OCI-LY7 (cell line): ENCODE data around the gene WNT1. TPM values are rescaled to one million over a fixed set of nuclear protein-coding genes. Genes with fewer than 3 reads are reported as not detected.

Experiments used
- BruUV-seq: library from RNA; stranded (reverse); fragments of 400-500 nt; replicated peaks from 2 replicates; lab custom pipeline; 2021; lab: Mats Ljungman, UMichigan
- CTCF ChIA-PET: fragments of 300-600 bp; sonication (Branson Sonifier 250); formaldehyde crosslinking; loops from one replicate; lab custom pipeline; 2022; ENCODE audit warnings: antibody characterized with exemption; ENCODE audit not compliant: unreplicated experiment; lab: Charles Lee
- POLR2A ChIA-PET: fragments of 300-600 bp; sonication (Branson Sonifier 250); formaldehyde crosslinking; loops from one replicate; lab custom pipeline; 2022; ENCODE audit warnings: antibody characterized with exemption; lab: Charles Lee
- DNase-seq: peaks from one replicate; pipeline ENCODE4 v3.0.0-alpha.2; 2015; ENCODE audit warnings: low spot score
- H2AFZ ChIP-seq: fragments of 200-600 bp; sonication (generic), shearing (Covaris generic); 2 replicates; pipeline ENCODE4 v1.6.1; 2014; ENCODE audit warnings: mild to moderate bottlenecking, antibody characterized with exemption, low read length, moderate library complexity
- H3K27ac ChIP-seq: fragments of 200-600 bp; sonication (generic); 2 replicates; pipeline ENCODE4 v1.5.1; 2014; ENCODE audit warnings: mixed run types, low read depth, mild to moderate bottlenecking, moderate library complexity, low read length, inconsistent platforms; ENCODE audit not compliant: poor library complexity, severe bottlenecking
- H3K36me3 ChIP-seq: fragments of 200-600 bp; sonication (generic); 2 replicates; pipeline ENCODE4 v1.6.1; 2014; ENCODE audit warnings: mild to moderate bottlenecking, antibody characterized with exemption, low read length, moderate library complexity, mixed read lengths; ENCODE audit not compliant: insufficient read depth
- H3K4me1 ChIP-seq: fragments of 200-600 bp; sonication (generic); 2 replicates; pipeline ENCODE4 v1.5.1; 2014; ENCODE audit warnings: mild to moderate bottlenecking, low read length; ENCODE audit not compliant: insufficient read depth, poor library complexity, severe bottlenecking
- H3K4me2 ChIP-seq: fragments of 200-600 bp; sonication (generic); 2 replicates; pipeline ENCODE4 v1.6.1; 2014; ENCODE audit warnings: mild to moderate bottlenecking, low read length
- H3K4me3 ChIP-seq: fragments of 200-600 bp; sonication (generic); 2 replicates; pipeline ENCODE4 v1.5.1; 2014; ENCODE audit warnings: mild to moderate bottlenecking, low read depth, low read length; ENCODE audit not compliant: poor library complexity, severe bottlenecking
- H3K79me2 ChIP-seq: fragments of 200-600 bp; sonication (generic); 2 replicates; pipeline ENCODE4 v1.6.1; 2016; ENCODE audit warnings: low read depth, mild to moderate bottlenecking, low read length, moderate library complexity, mixed read lengths; ENCODE audit not compliant: insufficient read depth
- H3K9me2 ChIP-seq: fragments of 200-600 bp; sonication (generic); 2 replicates; pipeline ENCODE4 v1.6.1; 2016; ENCODE audit warnings: mild to moderate bottlenecking, low read length, mixed read lengths; ENCODE audit not compliant: insufficient read depth
- H3K9me3 ChIP-seq: fragments of 200-600 bp; sonication (generic); 2 replicates; pipeline ENCODE4 v1.6.1; 2014; ENCODE audit warnings: mild to moderate bottlenecking, mixed run types, low read length, mixed read lengths
- H4K20me1 ChIP-seq: fragments of 200-600 bp; sonication (generic); 2 replicates; pipeline ENCODE4 v1.6.1; 2014; ENCODE audit warnings: mild to moderate bottlenecking, antibody characterized with exemption, low read length, moderate library complexity, mixed read lengths; ENCODE audit not compliant: insufficient read depth
- CTCF ChIP-seq: fragments of 200-600 bp; sonication (generic); conservative IDR thresholded peaks from 2 replicates; pipeline ENCODE4 v1.5.1; 2014; ENCODE audit warnings: mild to moderate bottlenecking, antibody characterized with exemption, low read length, moderate library complexity, mixed read lengths
- EZH2phosphoT487 ChIP-seq: fragments of 200-600 bp; sonication (generic); IDR thresholded peaks from 2 replicates; pipeline ENCODE4 v1.6.1; 2018; ENCODE audit warnings: low read depth, borderline replicate concordance, mild to moderate bottlenecking, mixed run types, antibody characterized with exemption, low read length, moderate library complexity, mixed read lengths
- intact Hi-C: fragments of 100-400 bp; cut with micrococcal nuclease; formaldehyde crosslinking; loops from one replicate; pipeline ENCODE4 v1.10.0; 2022; ENCODE audit not compliant: unreplicated experiment
- total RNA-seq, 2 experiments: library from RNA; depleted of rRNA in 1 of 2; stranded (reverse); fragments of >200 nt in 1 of 2; shearing (Covaris generic) in 1 of 2; gene quantifications; 2 replicates each; pipeline ENCODE4 v1.2.3, GENCODE V29; 2014 to 2022

The WNT1 gene
- total RNA-seq, 2 experiments from 2014 or later, result not detected

DNA sequence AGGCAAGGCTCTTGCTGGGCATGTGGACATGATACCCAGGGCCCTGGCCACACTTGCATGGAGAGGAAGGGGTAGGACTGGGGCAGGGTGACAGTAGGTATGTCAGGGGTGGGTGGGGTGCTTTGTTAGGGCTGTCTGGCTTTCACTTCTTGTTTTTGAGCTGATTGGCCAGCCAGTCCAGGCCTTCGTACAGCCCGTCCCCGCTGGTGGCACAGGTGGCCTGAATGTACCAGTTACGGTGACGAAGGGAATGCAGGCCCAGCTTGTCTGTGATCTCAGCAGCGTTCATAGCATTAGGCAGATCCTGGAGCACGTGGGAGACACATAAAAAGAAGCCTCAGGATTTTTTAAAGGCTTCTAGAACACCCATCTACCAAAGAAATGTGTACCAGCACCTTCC lies 39.3 kb upstream of the WNT1 start:
- no peaks in the 10 kb centered on the region for H3K79me2 ChIP-seq
- intact Hi-C loops, result no loop called here
- no peak overlapping the region for H3K4me3 ChIP-seq
- no peak overlapping the region for H3K4me2 ChIP-seq
- no TSS peak for BruUV-seq
- ChIA-PET CTCF (interaction anchor here (0.6 to 1.0 kb wide), 3 partner anchors 9 to 18 kb away, joined by 3 to 4 read pairs (median 3); partner anchors contain the start of gene ARF3), POLR2A (no interaction called here)
- H3K4me1 ChIP-seq, result no peaks in the 10 kb centered on the region
- peaks cover 75% of the 10 kb centered on the region for H3K36me3 ChIP-seq
- no peaks in the 10 kb centered on the region for H3K9me2 ChIP-seq
- H4K20me1 ChIP-seq, result no peaks in the 10 kb centered on the region
- TF ChIP-seq CTCF (no peak), EZH2phosphoT487 (no peak)
- H2AFZ ChIP-seq, result no peak overlapping the region
- no peaks in the 10 kb centered on the region for H3K9me3 ChIP-seq
- DNase-seq, result peak; percentile 26
- H3K27ac ChIP-seq, result no peak overlapping the region

- intact Hi-C loops, result no loop called here
- Histone ChIP-seq H3K27ac (no peak overlapping the region), H3K9me2 (no peaks in the 10 kb centered on the region), H3K79me2 (no peaks in the 10 kb centered on the region), H3K4me2 (no peak overlapping the region), H3K36me3 (peaks cover 65% of the 10 kb centered on the region), H4K20me1 (no peaks in the 10 kb centered on the region), H3K9me3 (no peaks in the 10 kb centered on the region), H3K4me3 (no peak overlapping the region), H2AFZ (no peak overlapping the region), H3K4me1 (no peaks in the 10 kb centered on the region)
- POLR2A ChIA-PET, result no interaction called here
- TF ChIP-seq EZH2phosphoT487 (no peak), CTCF (no peak)
- CTCF ChIA-PET, result no interaction called here
- BruUV-seq, result no TSS peak
- no peak for DNase-seq
Measured at GRCh38 chr12:48940181-48940580, 37.9 kb upstream of the WNT1 start.

GRCh38 chr12:48943221-48943620 lies 34.9 kb upstream of the WNT1 start:
- ChIA-PET CTCF (no interaction called here), POLR2A (interaction anchor here (0.6 kb wide), 1 partner anchor 76 kb away, joined by 3 read pairs; no protein-coding TSS in a partner anchor)
- Histone ChIP-seq H4K20me1 (no peaks in the 10 kb centered on the region), H3K4me2 (no peak overlapping the region), H3K36me3 (peaks cover 45% of the 10 kb centered on the region), H3K4me1 (no peaks in the 10 kb centered on the region), H3K4me3 (no peak overlapping the region), H2AFZ (no peak overlapping the region), H3K79me2 (0 out of 2 replicates have a peak, but pooled peaks cover 5% of the 10 kb centered on the region), H3K27ac (no peak overlapping the region), H3K9me3 (no peaks in the 10 kb centered on the region), H3K9me2 (no peaks in the 10 kb centered on the region)
- no TSS peak for BruUV-seq
- no peak for DNase-seq
- intact Hi-C loops, result no loop called here
- TF ChIP-seq EZH2phosphoT487 (no peak), CTCF (no peak)
